AG08395 (cell line): ENCODE results near the gene AP4E1.
"Not testable (repeated sequence)": the region's sequence is repeated elsewhere in the genome, so short reads cannot be mapped to it uniquely, and the experiment has no call there.

Source experiments
- DNase-seq: peaks from one replicate; pipeline ENCODE4 v3.0.0; 2012; ENCODE audit warnings: mixed read lengths, low spot score

Gene AP4E1

DNA sequence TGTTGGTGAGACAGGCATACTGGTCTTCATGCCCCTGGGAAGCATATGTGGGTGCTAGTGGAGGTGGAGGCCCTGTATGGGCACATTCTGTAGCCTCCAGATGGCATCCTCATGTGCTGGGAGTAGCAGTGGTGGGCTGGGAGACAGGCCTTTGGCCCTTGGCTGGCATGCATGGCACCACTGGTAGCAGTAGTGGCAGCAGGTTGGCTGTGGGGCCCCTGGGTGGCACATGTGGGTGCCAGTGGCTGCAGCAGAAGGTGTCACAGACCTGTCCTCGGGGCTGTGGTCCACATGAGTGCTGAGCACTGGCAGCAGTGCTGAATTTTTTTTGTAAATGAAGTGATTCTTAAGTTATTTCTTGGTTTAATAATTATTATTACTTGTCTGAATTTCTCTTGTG, 115.0 kb downstream of the AP4E1 start:
- DNase-seq: no peak

DNA sequence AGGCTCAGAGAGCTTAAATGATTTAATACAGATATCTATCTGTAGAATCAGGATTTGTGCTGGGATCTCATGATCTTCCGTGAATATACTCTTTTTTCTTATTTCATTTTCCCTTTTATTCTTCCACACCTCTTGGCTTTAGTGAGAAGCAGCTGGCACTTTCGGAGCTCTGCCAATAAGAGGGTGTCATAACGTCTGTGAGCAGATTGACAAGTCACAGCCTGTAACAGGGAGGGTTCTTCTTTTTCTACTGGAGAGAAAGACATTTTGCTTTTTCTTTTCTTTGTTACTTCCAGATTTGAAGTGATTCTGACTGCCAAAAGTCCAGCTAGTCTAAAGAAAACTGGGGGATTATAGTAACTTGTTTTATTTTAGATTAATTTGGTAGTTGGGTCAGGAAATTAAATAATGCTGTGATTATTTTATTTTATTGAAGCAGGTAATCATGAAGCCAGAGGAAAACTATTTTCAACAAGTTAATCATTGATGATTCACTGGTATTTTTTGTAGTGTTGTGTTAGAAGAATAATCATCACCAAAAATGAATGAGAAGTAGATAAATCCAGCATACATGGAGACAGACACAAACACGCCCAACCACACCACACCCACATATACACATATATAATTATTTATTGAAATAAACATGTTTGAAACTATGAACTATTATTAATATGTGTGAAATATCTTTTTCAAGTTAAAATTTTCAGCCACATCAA, 116.4 kb downstream of the AP4E1 start:
- DNase-seq: no peak

DNA sequence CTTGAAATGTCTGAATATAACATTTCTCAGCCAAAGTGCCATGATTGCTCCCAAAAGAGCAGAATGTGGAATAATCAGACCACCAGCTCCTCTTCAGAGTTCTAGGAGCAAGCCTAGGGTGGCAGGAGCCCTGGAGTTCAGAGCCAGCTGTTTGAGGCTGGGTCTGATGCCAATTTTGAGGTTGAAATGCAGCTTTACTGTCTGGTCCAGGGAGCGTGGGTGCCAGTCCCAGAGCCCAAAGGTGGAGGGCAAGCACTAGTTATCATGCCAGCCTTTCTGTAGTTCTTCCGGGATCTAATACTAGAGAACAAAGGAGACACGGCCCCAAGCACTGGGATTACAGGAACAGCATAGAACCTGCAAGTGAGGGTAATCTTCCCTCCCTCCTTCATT, 117.0 kb downstream of the AP4E1 start:
- DNase-seq: no peak

DNA sequence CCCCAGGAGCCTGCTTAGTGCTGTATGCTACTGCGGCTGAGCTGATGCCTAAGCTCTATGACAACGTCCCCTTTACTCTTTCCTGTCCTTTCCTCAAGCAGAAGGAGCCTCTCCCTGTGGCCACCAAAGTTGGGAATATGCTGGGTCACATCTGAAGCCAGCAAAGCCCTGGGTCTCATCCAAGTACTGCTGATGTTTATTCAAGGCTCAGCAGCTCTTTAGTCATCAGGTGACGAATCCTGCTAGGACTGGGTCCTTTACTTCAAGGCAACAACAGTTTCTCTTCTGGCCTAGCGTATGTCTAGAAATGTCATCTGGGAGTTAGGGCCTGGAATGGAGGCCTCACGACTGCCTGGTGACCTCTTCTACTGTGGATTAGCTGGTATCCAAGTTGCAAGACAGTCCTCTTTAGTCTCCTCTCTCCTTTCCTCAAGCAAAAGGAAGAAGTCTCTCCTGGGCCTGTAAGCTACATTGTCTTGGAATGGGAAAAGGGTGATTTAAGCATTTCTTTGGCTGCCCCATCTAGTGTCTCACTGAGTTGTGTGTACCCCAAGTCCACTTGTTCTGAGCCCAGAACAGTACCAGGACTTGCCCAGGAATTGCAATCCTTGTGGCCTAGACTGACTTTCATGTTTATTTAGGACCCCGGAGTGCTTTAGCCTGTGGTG, 122.3 kb downstream of the AP4E1 start:
- peak; percentile 62 for DNase-seq

DNA sequence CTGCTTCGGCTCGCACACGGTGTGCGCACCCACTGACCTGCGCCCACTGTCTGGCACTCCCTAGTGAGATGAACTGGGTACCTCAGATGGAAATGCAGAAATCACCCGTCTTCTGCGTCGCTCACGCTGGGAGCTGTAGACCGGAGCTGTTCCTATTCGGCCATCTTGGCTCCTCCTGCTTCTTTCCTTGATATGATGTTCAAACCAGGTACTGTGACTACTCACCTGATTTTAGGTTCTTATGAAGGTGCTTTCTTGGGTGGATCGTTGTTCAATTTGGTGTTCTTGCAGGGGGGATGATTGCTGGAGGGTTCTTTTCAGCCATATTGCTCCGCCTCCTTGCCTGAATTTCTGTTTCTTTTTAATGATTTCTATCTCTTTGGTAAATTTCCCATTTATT, 129.0 kb downstream of the AP4E1 start:
- not testable (repeated sequence) for DNase-seq

DNA sequence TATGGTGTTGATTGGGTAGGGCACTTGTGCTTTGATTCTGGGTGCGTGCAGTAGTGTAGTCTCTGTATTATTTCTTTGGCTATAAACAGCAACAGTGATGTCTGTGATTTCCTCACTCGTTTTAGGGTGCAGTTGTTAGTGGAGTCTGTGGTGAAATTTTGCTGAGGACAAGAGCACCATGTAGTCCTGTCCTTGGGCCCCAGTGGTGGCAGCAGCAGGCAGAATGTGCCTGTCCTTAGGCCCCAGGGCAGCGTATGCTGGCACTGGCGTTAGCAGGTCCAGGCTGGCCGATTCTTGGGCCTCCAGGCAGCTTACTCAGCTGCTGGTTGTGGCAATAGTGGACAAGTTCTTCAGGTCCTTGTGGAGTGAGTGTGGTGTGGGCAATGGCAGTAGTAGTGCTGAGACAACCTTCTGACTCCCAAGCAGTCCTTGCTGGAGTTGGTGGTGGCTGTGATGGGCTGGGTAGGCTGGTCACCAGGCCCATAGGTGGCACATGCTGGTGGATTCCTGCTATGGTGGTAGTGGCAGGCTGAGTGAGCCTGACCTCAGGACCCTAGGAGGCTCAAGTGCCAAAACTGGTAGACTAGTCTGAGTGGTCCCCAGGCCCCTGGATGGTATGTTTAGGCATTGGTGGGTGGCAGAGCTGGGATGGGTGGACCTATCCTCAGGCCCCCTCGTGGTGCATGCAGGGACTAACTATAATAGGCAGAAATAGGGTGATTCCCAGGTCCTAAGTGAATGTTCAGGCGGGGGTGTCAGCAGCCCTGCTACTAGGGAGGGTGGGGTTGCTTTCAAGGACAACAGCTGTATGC, 129.9 kb downstream of the AP4E1 start:
- no peak for DNase-seq

DNA sequence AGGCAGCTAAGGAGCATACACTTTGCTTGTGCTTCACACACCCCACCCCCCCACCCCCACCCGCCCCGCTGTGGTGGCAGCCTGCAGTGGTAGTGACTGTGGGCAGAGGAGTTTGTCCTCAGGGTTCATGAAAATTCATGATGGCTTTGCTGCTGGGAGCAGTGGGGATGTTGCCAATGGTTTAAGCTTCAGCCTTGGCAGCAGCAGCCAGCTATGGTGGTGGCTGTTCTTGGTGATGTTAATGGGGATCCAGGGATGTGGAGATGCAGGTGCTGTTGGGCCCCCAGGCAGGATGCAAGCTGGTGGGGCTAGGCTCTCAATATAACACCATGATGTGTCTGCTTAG, 130.5 kb downstream of the AP4E1 start:
- no peak for DNase-seq

DNA sequence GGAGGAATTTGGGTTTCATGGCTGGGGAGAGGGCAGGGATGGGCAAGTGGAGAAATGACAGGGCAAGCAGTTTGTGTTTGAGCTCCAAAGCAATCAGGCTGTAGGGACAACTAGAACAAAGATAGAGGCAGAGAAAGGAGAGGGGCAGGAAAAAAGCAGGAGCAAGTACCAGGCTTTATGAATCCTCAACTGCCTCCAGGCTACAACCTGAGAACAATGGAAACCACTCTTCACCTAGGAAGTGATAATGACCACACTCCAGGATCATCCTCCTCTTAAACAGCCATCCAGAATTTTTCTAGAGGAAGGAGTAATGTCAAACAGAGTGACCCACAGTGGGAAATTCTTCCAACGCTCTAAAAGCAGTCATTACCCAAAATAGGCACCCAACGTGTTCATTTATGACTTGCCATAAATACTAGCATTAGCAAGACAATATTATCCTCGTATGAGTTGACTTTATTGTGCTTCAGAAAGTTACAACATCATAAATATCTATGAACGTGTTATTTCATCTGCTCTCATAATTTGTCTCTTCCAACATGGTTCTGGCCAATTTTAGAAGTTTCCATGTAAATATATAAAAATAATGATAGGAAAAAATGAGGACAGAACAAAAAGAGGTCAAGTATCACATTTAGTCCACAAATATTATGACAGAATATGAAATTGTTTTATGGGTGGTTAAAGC, 135.7 kb downstream of the AP4E1 start:
- DNase-seq: no peak

DNA sequence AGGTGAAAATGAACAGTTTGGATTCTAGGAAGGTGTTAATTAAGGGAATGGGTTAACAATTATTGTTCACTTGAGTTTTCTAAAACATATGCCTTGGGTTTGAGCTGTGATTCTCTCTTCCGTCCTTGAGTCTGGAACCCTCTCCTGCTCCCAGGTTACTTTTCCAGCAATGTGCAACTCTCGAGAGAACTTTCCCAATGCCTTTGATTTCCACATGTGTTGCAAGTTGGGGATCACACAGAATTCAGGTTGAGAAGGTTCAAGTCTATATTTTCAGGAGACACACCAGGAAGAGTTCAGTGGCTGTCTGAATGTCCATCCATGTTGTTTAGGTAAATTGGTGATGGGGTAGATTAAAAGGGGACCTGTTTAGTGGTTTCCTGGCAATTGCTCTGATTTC, 137.5 kb downstream of the AP4E1 start:
- DNase-seq: no peak

DNA sequence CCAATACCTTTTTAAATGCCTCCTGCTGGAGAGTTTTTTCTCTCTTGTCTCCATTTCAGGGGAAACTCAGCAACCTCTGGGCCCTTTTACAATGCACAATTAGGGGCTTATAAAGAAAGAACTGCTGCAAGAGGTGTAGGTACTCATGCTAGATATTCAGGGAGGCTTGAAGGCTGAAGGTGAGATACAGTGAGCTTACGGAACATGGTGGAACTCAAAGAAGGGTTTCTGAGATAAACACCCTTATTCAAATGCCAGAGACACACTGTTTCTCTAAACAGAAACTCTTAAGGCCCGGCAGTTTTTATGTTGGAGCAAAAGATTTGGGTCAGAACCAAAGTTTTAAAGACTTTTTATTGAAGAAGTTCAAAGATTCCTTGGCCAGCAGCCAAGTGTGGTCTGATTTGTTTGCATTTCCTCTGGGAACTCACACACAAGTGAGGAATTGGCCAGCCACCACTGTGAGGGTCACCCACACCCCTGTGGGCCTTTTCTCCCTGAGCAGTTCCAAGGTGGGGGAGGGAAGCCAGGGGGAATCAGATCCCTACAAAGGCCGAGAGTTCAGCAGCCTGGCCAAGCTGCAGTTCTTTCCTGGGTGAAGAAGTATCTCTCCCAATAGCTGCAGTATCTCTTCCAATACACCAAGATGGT, 138.4 kb downstream of the AP4E1 start:
- no peak for DNase-seq

DNA sequence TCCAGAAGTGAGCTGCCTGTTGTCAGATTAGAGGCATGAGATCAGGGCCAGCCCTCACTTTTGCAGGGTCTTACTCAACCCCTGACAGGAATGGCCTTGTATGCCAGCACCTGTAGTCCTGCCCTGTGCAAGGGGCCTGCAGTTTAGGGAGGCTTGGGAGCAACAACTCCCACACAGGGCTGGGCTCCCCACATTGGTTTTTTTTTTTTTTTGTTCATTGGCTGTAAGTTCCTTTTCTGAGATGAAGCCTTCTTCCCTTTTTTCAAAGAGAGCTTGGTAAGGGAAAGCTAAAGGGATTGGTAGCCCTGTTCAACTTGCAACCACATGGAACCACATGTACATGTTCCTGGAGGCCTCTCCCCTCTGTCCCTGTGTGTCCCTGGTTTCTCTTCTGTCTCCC, 139.8 kb downstream of the AP4E1 start:
- no peak for DNase-seq

DNA sequence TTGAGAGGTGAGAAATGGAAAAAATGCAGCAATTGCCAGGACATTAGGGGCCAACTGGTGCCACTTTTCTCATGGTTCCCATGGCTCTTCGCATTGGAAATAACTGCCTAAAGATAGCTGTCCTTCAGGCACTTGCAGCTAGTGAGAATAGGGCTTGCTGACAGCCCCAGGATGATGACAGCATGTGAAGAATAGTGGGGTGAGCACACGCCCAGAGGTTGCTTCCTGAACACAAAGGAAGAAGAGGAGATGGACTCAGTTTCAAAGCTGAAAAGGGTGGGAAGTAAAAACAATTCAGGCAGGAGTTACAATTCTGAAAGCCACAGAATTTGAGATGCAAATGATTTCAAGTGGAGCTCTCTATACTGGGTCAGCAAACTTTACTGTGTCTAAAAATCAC, 140.6 kb downstream of the AP4E1 start:
- no peak for DNase-seq

DNA sequence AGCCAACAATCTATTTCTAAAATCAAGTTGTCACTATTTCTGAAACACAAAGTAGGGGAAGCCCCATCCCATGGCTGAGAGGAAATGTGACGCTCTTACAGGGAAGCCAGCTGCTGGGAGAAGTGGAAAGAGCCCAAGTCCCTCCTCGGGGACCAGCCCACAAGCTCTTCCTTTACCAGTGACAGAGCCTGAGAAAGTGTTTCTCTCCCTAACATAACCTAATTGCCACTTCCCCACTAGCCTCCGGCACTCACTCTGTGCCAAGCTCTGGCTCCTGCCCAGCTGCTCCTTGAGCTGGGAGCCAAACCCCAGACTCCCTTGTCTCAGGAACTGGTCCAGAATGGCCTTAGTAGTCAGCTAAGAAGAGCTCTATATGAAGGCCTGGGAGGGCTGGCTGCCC, 143.3 kb downstream of the AP4E1 start:
- DNase-seq: peak; percentile 26

DNA sequence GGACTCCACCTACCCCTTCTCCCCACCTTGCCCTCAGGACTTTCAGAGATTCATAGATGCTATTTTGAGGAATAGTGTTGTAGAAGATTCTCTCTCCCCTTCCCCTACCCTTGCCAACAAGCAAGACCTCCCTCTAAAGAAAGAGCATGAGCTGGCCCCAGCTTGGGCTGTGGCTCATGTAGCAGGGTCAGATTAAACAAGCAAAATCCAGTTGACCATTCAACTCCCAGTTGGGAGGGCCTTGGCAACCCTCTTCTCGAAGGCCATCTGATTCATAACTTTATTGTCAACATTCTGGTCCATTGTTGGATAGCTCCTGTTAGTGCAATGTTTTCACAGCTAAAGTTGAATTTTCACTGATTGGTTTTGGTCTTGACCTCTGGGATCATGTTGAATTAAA, 145.1 kb downstream of the AP4E1 start:
- no peak for DNase-seq

DNA sequence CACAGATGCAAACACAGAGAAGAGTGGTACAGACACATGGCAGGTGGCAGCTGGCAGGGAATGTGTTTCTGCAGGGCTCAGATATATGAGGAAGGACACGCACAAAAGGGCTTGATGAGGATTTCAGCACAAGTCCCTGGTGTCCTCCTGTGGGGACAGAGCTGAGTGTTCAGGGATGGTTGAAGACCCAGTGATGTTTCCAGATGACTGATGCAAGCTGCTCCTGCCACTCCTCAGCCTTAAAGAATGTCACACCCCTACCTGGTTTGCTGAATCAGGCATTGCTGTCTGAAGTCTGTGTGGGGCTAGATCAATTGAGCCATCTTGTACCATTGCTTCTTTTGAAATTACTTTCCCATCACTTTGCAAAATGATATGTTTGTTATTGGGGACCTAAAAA, 146.1 kb downstream of the AP4E1 start:
- DNase-seq: no peak
